Coronary artery (tissue), 2 donors: Measurements from ENCODE around the gene VPS33B.

Experiments used
- DNase-seq: peaks from one replicate; pipeline ENCODE4 v3.0.0-alpha.2; 2017; ENCODE audit warnings: low spot score
- H3K27ac ChIP-seq, 2 donors: fragments of 200-600 bp; sonication (generic); one replicate each; pipeline ENCODE4 v1.5.1; 2016 to 2019
- H3K4me3 ChIP-seq: fragments of 200-600 bp; sonication (generic); 2 replicates; pipeline ENCODE4 v1.5.1; 2016; ENCODE audit warnings: mild to moderate bottlenecking, moderate library complexity
- TF ChIP-seq, protein P1 (sequence below): fragments of 200-600 bp; sonication (generic); IDR thresholded peaks from one replicate; pipeline ENCODE4 v1.5.1; 2019; ENCODE audit warnings: antibody characterized with exemption

Gene VPS33B

DNA sequence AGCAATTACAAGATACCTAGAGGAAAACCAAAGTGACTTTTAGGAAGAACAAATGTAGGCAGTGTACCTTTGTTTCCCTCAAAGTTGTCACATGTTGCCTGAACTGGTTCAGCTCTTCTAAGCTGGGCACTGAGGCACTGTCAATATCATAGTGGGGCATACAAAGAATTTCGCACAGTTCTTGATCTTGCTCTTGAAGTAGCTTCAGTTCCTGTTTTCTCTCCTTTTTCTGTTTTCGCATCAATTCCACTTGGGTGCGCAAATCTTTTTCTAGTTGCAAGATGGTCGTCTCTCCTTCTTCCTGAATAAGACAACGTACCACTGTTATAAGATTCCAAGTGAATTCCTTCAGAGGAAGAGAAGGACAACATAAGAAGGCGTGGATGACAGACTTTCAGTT is 40.7 kb downstream of the VPS33B start:
- no peak overlapping the region for H3K4me3 ChIP-seq
- TF ChIP-seq, protein P1, sequence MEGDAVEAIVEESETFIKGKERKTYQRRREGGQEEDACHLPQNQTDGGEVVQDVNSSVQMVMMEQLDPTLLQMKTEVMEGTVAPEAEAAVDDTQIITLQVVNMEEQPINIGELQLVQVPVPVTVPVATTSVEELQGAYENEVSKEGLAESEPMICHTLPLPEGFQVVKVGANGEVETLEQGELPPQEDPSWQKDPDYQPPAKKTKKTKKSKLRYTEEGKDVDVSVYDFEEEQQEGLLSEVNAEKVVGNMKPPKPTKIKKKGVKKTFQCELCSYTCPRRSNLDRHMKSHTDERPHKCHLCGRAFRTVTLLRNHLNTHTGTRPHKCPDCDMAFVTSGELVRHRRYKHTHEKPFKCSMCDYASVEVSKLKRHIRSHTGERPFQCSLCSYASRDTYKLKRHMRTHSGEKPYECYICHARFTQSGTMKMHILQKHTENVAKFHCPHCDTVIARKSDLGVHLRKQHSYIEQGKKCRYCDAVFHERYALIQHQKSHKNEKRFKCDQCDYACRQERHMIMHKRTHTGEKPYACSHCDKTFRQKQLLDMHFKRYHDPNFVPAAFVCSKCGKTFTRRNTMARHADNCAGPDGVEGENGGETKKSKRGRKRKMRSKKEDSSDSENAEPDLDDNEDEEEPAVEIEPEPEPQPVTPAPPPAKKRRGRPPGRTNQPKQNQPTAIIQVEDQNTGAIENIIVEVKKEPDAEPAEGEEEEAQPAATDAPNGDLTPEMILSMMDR: no peak
- no peak for DNase-seq
- no peak overlapping the region for H3K27ac ChIP-seq

DNA sequence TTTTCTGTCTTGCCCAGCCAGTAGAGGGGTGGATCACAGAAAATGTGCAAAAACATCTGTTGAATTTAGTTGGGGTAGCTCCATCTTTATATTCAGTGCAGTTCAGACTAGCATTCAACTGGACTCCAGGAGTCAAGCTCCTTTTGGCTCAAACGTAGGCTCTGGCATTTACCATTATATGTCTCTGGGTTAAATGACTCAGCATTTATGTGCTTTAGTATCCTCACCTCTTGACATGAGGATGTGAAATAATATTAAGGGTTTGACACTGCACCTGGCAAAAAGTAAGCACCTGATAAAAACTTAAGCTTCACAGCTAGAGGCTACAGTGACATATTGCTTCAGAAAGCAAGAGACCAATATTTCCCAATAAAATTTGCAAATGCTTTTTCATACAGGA is 42.8 kb downstream of the VPS33B start:
- DNase-seq: no peak
- TF ChIP-seq, protein P1: no peak
- no peak overlapping the region for H3K4me3 ChIP-seq
- H3K27ac ChIP-seq: no peak overlapping the region

DNA sequence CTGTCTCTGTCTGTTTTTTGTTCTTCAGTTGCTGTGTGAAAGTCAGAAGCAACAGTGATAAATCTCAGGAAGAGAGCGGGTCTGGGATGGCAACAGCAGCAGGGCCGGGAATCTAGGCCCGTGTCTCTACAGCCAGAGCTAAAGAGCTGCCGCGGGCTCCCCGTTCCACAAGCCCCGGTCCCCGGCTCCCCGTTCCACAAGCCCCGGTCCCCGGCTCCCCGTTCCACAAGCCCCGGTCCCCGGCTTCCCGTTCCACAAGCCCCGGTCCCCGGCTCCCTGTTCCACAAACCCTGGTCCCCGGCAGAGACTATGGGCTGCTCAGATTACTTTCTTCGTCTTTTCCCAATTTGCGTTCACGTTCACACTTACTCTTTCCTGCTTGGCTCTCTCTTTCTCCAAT is 48.2 kb downstream of the VPS33B start:
- Histone ChIP-seq H3K27ac (no peak overlapping the region), H3K4me3 (no peak overlapping the region)
- TF ChIP-seq, protein P1: no peak
- no peak for DNase-seq

DNA sequence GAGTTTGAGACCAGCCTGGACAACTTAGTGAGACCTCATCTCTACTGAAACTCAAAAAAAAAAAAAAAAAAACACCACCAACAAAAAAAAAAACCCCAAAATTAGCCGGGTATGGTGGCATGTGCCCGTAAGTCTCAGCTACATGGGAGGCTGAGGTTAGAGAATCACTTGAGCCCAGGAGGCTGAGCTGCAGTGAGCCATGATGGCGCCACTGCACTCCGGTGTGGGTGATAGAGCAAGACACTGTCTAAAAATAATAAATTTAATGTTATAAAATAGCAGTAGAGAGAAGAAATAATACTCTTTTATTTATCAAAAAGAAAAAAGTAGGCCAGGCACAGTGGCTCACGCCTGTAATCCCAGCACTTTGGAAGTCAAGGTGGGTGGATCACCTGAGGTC is 50.3 kb downstream of the VPS33B start:
- H3K27ac ChIP-seq: no peak overlapping the region
- TF ChIP-seq, protein P1: no peak
- DNase-seq: no peak
- no peak overlapping the region for H3K4me3 ChIP-seq

DNA sequence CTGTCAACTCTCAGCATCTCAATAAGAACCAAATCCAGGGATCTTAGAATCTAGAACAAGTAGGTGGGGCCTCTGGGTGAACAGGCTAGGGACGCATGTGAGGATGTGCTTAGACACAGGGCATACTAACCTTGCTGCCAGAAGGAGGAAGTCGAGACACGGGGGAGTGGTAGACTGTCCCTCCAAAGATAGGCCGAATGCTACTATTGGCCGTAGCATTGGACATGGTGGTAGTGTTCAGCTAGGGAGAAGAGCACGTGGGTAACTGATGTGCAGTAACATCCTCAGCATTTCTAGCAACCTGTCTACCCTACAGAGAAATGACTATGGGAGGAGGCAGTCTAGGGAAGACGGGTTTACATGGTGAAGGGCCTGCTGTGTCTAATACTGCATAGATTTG is 52.1 kb downstream of the VPS33B start:
- no peak overlapping the region for H3K27ac ChIP-seq
- TF ChIP-seq, protein P1: no peak
- no peak overlapping the region for H3K4me3 ChIP-seq
- no peak for DNase-seq

DNA sequence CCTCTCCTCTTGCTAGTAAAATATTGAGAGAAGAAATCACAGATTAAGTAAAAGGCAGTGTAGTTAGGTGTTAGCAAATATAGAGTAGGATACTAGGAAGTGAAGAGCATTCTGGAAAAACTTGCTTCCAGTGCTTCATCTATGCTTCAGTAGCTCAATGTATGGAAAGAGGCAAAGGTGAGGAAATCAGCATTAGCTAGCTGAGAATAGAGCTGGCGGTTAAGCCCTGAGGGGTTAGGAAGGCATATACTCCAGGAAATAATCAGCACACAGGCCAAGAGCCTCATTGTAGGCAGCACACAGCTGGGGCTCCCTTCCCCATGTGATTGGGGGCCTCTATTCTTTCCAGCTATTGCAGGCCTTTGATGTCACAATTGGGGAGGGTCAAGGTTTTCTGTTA is 54.0 kb downstream of the VPS33B start:
- DNase-seq: no peak
- Histone ChIP-seq H3K27ac (no peak overlapping the region), H3K4me3 (no peak overlapping the region)
- TF ChIP-seq, protein P1: no peak

DNA sequence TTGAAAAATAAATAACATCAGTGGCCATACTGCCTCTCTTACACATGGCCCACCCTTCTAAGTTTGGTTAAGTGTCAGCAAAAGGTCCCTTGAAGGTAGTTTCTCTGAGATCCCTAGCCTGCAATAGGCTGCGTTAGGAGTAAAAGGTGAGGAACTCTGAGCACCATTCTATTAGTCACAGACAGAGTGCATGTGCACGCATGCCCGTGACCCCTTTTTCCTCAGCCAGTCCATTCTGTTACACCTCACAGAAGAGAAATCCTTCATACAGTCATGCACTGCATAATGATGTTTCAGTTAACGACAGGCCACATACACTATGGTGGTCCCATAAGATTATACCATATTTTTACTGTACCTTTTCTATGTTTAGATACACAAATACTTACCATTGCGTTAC is 55.2 kb downstream of the VPS33B start:
- TF ChIP-seq, protein P1: no peak
- Histone ChIP-seq H3K4me3 (no peak overlapping the region), H3K27ac (no peak overlapping the region)
- DNase-seq: no peak
